Measurements from ENCODE around the gene PHF20. TPM values are rescaled to one million over a fixed set of nuclear protein-coding genes. Genes with fewer than 3 reads are reported as not detected.

PHF20 gene
- total and polyA plus RNA-seq, 2 of the 13 experiments (the other 11 are each of a cell fraction or from before 2014, with no cell fraction given) = 22.8 to 34.1 TPM

- TF ChIP-seq HMGXB3 (CRISPR knock-in tag; IDR thresholded peaks at IDR 0.05; ENCODE audit: borderline replicate concordance) (peak; percentile 97), ELF3 (CRISPR knock-in tag; IDR thresholded peaks at IDR 0.05) (peak; percentile 95), ZNF777 (CRISPR knock-in tag; IDR thresholded peaks at IDR 0.05) (0 out of 2 replicates have a peak, but pooled peaks have one; percentile 26), ZBTB7A (CRISPR knock-in tag; IDR thresholded peaks at IDR 0.05) (peak; percentile 78), THAP11 (CRISPR knock-in tag; IDR thresholded peaks at IDR 0.05) (peak; percentile 97), TERF1 (CRISPR knock-in tag; IDR thresholded peaks at IDR 0.05) (0 out of 2 replicates have a peak, but pooled peaks have one; percentile 79), MTA1 (CRISPR knock-in tag; IDR thresholded peaks at IDR 0.05; ENCODE audit: borderline replicate concordance) (peak; percentile 88), JUNB (CRISPR knock-in tag; IDR thresholded peaks at IDR 0.05; ENCODE audit: borderline replicate concordance) (0 out of 2 replicates have a peak, but pooled peaks have one; percentile 90), RXRB (CRISPR knock-in tag; IDR thresholded peaks at IDR 0.05; ENCODE audit: borderline replicate concordance) (peak; percentile 88), ZKSCAN5 (CRISPR knock-in tag; IDR thresholded peaks at IDR 0.05) (peak; percentile 74; the same call in 1 of the 2 replicates), ZBTB8A (CRISPR knock-in tag; IDR thresholded peaks at IDR 0.05; ENCODE audit: borderline replicate concordance, low read depth) (peak; percentile 92), SKI (IDR thresholded peaks at IDR 0.05; ENCODE audit: partially characterized antibody) (peak; percentile 59), CTCF (CRISPR knock-in tag; IDR thresholded peaks at IDR 0.05) (peak; percentile 70), POLR2AphosphoS5 (IDR thresholded peaks at IDR 0.05; ENCODE audit: low read depth, low read length) (peak; percentile 95), TP53 (CRISPR knock-in tag; conservative IDR thresholded peaks at IDR 0.05) (peak; percentile 96), MYNN (CRISPR knock-in tag; IDR thresholded peaks at IDR 0.05; ENCODE audit: low read depth) (peak; percentile 55; the same call in 1 of the 2 replicates), THAP9 (CRISPR knock-in tag; IDR thresholded peaks at IDR 0.05; ENCODE audit: borderline replicate concordance) (peak; percentile 98)
These were observed 29.7 kb upstream of the PHF20 start, which contains the start of gene RBM39 (continued) for GRCh38 chr20:35741892-35742740.
